SKM-1 treated with dmso at 0.1 percent for 144 hours (cell line): ENCODE results near the gene ELMO1.

Experiments used
- DNase-seq: peaks from one replicate; lab custom pipeline; 2025; ENCODE audit not compliant: unreplicated experiment; lab: John Stamatoyannopoulos, UW

ELMO1 gene

DNA sequence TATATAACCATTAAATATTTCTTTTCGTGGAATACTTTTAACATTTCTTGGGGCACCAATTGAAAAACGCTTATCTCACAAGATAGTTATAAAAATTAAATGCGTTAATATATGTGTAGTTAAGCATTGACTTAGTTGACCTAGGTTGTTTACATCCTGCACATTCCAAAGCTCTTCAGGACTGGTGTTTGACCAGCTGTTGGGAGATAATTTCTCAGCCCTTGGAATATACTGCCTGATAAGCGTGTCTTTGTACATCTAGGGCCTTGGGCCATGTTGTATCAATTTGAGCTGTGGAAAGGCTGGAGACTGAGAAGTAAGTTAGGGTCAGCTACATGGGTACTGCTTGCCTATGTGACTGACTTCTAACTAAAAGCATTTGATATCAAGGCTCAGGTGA is 634.4 kb downstream of the ELMO1 start:
- DNase-seq = no peak

DNA sequence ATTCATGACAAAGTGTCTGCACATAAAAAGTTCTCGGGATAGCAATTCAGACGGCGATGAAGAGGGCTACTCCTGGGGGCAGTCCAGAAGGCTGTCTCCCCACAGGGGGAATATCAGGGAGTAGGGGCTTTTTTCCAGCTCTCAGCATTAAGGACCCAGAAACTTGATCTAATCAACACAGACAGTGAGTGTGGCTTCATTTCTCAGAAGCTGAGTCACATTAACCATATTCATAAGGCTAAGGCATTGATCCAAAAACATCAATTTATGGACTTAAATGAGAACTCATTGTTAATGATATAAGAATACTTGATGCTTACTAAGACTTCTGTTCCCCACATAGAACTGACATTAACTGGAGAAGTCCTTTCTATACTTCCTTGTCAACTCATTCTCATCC is 636.9 kb downstream of the ELMO1 start:
- no peak for DNase-seq

DNA sequence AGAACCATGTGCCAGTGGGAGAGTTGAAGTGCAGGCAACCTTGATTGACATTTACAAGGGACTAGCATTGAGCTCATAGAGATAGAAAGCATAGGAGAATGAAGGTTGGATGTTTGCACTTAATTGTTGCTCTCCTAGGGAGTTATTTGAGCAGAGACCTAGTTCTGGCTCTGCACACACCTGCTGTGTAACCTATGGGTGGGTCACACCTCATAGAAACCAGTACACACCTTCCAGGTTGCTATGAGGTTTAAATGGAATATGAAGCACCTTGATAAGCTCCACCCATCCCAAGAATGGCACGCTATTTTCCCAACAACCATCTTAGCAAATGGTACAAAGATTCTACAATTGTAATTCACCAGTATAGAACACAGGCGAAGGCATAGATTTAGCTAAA is 638.2 kb downstream of the ELMO1 start:
- no peak for DNase-seq

DNA sequence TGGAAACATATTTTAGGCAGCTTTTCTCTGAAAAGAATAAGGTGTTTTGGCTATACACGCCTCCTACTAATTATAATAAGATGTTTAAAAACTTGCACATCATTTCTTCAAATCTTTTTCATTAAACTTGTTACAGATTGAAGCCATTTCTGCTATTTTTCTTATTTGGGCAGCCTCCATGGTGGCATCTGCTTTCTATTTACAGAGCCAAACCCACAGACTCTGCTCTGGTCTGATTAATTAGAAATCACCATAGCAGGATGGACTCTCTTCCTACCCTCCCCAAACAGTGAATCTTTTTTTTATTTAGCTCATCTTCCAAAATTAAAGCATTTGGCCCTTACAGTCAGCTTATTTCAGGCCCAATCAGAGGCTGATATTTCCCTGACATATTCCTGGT is 638.6 kb downstream of the ELMO1 start:
- DNase-seq = no peak

DNA sequence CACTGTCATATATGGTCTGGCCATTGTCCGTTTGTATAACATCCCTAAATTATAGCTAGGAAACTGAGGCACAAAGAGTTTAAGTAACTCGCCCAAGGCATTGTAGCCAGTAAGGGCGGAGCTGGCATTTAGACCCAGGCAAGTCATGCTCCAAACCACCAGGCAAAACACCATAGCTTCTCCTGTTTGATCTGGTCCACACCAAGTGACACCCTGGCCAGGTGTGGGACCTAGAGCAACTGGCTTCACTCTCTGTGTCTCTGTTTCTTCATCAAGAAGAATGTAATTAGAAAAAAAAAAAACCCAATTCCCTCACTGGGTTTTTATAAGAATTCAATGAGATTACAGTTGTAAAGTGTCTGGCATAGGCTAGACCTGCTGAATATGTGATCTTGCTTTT is 639.2 kb downstream of the ELMO1 start:
- no peak for DNase-seq

DNA sequence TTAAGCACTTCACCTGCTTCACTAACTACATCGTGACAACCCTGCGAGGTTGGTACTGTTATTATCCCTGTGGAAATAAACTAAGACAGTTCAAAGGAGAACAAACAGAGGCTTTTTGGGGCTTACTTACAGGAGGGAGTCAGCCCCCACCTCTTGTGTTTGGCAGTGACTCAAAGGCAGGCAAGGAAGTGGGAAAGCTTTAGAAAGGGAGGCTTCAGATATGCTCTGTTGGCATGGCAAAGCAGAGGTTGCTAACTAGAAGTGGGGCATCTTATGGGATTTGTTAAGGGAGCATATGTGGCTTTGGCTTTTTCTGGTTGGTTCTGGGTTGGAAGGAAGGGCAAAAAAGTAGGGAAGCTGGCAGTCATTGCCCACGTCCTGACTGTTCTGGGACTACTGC is 639.6 kb downstream of the ELMO1 start:
- no peak for DNase-seq

DNA sequence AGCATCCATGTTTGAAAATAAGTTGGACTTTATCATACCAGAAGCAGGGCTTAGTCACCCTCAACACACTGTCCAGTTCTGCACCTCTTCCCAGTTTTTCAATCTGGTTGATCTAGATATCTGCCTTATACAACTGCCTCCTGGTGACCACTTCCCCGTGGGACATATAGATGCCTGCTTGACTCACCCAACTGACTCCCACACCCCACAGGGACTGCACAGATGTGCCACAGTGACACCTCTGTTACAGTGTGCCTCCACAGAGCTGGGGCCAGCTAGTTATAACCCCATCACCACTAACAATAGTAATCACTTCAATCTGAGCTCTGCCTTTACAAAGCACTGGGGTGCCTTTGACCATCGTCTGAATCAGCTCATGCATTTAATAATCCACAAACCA is 641.8 kb downstream of the ELMO1 start:
- no peak for DNase-seq
